ENCODE data around the gene SUMO2. TPM values are rescaled to one million over a fixed set of nuclear protein-coding genes. Genes with fewer than 3 reads are reported as not detected.

The SUMO2 gene
- total and polyA plus RNA-seq, 9 of the 15 experiments (the other 6 are each of a cell fraction or from before 2014, with no cell fraction given), result 157 to 733 (median 419) TPM

DNA sequence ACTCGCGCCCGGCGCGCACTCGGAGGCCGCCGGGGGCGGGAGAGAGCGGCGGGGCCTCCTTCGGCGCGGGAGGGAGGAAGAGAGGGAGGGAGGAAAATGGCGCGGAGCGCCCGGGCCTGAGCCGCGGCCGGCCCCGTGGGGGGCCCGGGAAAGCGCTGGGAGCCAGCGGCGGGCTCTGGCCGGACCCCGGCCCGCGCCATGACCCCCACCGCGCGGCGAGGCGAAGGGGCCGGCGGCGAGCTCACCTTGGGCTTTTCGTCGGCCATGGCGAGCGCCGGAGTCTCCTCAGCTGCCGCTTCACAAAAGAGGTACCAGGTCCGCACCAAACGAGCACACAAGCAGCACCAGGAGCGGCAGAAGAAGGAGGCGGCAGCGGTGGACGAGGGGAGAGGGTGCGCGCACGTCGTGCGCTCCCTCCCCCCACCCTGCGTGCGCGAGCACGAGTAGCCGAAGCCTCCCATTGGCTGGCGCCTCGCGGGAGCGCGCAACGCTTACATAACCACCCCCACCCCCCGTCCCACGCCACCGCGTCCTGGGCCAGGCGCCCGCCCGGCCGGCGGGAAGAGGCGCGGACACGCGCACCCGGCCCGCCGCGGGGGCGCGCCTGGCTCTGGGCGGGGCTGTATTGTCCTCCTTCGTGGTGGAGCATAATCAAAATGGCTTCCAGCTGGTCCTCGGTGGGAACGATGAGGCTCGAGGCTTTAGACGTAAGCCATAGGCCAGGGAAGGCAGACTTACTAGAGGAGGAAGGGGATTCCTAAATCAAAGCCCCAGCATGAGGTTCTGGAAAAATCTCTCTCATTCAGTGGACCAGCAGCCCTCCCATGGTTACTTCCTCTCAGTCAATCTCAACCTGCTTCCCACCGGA is at the start of gene SUMO2 (continued):
- TF ChIP-seq, protein P1, sequence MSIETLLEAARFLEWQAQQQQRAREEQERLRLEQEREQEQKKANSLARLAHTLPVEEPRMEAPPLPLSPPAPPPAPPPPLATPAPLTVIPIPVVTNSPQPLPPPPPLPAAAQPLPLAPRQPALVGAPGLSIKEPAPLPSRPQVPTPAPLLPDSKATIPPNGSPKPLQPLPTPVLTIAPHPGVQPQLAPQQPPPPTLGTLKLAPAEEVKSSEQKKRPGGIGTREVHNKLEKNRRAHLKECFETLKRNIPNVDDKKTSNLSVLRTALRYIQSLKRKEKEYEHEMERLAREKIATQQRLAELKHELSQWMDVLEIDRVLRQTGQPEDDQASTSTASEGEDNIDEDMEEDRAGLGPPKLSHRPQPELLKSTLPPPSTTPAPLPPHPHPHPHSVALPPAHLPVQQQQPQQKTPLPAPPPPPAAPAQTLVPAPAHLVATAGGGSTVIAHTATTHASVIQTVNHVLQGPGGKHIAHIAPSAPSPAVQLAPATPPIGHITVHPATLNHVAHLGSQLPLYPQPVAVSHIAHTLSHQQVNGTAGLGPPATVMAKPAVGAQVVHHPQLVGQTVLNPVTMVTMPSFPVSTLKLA (conservative IDR thresholded peaks at IDR 0.05), result 0 out of 4 replicates have a peak, but pooled peaks of 1 of the 2 experiments have one; percentile 32
- TF ChIP-seq ZNF766 (CRISPR knock-in tag; conservative IDR thresholded peaks at IDR 0.05) (peak; percentile 98), RAD51 (IDR thresholded peaks at IDR 0.05; ENCODE audit: borderline replicate concordance, low read depth) (no peak), PHB (CRISPR knock-in tag; IDR thresholded peaks at IDR 0.05) (no peak), BRF1 (IDR thresholded peaks at IDR 0.05; ENCODE audit: borderline replicate concordance, extremely low read depth, insufficient read length) (no peak), SRSF9 (IDR thresholded peaks at IDR 0.05; ENCODE audit: borderline replicate concordance, low read depth, low read length) (no peak), PTTG1 (tag; IDR thresholded peaks at IDR 0.05; ENCODE audit: low read depth) (peak; percentile 81), C11orf30 (IDR thresholded peaks at IDR 0.05; ENCODE audit: low read depth) (no peak), HMGN3 (IDR thresholded peaks at IDR 0.05; ENCODE audit: borderline replicate concordance, extremely low read depth, insufficient read length, low read depth, low read length) (peak; percentile 83), BRD4 (IDR thresholded peaks at IDR 0.05) (no peak), NFYB (IDR thresholded peaks at IDR 0.05; ENCODE audit: extremely low read depth, insufficient read length) (peak; percentile 81)
- TF ChIP-seq, protein P2, sequence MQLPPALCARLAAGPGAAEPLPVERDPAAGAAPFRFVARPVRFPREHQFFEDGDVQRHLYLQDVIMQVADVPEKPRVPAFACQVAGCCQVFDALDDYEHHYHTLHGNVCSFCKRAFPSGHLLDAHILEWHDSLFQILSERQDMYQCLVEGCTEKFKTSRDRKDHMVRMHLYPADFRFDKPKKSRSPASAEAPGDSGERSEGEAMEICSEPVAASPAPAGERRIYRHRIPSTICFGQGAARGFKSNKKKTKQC (CRISPR knock-in tag; IDR thresholded peaks at IDR 0.05), result no peak
- TF ChIP-seq, protein P3, sequence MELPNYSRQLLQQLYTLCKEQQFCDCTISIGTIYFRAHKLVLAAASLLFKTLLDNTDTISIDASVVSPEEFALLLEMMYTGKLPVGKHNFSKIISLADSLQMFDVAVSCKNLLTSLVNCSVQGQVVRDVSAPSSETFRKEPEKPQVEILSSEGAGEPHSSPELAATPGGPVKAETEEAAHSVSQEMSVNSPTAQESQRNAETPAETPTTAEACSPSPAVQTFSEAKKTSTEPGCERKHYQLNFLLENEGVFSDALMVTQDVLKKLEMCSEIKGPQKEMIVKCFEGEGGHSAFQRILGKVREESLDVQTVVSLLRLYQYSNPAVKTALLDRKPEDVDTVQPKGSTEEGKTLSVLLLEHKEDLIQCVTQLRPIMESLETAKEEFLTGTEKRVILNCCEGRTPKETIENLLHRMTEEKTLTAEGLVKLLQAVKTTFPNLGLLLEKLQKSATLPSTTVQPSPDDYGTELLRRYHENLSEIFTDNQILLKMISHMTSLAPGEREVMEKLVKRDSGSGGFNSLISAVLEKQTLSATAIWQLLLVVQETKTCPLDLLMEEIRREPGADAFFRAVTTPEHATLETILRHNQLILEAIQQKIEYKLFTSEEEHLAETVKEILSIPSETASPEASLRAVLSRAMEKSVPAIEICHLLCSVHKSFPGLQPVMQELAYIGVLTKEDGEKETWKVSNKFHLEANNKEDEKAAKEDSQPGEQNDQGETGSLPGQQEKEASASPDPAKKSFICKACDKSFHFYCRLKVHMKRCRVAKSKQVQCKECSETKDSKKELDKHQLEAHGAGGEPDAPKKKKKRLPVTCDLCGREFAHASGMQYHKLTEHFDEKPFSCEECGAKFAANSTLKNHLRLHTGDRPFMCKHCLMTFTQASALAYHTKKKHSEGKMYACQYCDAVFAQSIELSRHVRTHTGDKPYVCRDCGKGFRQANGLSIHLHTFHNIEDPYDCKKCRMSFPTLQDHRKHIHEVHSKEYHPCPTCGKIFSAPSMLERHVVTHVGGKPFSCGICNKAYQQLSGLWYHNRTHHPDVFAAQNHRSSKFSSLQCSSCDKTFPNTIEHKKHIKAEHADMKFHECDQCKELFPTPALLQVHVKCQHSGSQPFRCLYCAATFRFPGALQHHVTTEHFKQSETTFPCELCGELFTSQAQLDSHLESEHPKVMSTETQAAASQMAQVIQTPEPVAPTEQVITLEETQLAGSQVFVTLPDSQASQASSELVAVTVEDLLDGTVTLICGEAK (IDR thresholded peaks at IDR 0.05), result no peak
- TF ChIP-seq, protein P3 (CRISPR knock-in tag; IDR thresholded peaks at IDR 0.05), result no peak
- TF ChIP-seq, protein P4, sequence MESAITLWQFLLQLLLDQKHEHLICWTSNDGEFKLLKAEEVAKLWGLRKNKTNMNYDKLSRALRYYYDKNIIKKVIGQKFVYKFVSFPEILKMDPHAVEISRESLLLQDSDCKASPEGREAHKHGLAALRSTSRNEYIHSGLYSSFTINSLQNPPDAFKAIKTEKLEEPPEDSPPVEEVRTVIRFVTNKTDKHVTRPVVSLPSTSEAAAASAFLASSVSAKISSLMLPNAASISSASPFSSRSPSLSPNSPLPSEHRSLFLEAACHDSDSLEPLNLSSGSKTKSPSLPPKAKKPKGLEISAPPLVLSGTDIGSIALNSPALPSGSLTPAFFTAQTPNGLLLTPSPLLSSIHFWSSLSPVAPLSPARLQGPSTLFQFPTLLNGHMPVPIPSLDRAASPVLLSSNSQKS (CRISPR knock-in tag; IDR thresholded peaks at IDR 0.05), result no peak

Data from K562 (cell line).